Globus pallidus (tissue), 1 donor: ENCODE data around the gene PCNX2.
A peak's percentile ranks its signal among the peaks of the same experiment; 100 is the strongest.

Source experiments
- DNase-seq: peaks from one replicate; pipeline ENCODE4 v3.0.0-alpha.2; 2015; ENCODE audit warnings: low spot score

PCNX2 gene, protein sequence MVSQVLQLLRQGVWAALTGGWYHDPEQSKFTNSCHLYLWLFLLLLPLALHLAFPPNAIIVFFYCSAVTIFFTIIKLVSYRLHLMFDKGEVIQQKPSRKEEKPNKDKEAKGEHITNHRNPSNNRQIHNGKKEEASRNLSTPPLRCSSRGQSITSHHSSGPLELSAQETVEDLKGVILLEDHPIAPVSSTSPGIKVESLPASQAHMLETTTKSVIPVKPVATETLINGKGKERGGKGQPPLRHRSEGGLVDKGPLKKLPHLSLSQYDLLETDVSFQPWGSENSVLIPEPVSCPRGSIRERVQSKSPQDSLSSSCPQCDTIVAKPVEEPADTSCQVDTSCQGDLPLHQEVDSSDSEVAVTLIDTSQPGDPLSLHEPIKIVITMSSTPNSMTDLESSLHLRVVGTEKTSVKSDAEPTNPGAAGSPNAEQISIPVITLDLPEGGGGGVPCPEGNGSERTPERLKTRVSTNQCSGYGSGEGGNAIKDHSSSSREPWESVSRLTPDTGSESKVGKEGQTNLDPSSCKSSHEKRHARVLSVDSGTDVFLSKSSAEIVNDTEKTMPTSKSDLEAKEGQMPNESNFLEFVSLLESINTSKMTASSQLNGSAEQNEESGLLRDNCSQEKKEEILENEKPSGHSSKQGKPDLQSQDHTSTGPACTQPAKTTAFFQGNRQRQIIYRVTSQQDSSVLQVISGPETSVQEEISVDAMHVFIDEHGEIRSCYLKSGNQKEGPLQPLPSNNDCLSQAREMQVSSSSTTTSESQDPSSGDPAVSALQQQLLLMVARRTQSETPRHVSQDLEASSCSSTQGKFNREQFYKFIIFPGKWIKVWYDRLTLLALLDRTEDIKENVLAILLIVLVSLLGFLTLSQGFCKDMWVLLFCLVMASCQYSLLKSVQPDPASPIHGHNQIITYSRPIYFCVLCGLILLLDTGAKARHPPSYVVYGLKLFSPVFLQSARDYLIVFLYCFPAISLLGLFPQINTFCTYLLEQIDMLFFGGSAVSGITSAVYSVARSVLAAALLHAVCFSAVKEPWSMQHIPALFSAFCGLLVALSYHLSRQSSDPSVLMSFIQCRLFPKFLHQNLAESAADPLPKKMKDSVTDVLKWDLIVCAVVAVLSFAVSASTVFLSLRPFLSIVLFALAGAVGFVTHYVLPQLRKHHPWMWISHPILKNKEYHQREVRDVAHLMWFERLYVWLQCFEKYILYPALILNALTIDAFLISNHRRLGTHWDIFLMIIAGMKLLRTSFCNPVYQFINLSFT (N-terminal part only)

DNA sequence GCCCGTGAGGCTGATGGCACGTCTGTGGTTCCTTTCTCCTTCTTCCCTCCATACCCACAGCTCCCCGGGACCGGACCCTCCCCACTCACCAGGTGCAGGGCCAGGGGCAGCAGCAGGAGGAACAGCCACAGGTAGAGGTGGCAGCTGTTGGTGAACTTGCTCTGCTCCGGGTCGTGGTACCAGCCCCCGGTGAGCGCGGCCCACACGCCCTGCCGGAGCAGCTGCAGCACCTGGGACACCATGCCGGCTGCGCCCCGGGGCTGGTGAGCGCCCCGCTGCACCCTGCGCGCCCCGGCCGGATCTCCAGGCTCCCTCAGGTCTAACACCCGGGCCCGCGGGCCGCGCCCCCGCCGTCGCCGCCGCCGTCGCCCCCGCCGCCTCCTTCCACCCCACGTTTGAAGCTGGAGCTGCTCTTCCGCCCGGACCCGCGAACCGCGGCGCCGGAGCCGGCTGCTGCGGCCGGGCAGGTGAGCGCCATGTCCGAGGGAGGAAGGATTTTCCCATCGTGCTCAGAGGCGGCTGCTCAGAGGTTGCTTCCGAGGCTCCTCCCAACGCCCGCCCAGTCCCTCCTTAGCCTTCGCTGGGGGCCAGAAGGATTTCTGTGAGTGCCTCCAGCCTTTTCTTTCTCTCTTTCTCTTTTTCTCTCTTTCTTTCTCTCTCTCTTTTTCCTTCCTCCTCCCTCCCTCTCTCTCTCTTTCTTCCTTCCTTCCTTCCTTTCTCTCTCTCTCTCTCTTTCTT is at the start of gene PCNX2:
PCNX2 (minus strand) TSS at position 489 of the 738 bp plus-strand sequence; CDS start at position 242, 247 bp downstream.
- no peak for DNase-seq

DNA sequence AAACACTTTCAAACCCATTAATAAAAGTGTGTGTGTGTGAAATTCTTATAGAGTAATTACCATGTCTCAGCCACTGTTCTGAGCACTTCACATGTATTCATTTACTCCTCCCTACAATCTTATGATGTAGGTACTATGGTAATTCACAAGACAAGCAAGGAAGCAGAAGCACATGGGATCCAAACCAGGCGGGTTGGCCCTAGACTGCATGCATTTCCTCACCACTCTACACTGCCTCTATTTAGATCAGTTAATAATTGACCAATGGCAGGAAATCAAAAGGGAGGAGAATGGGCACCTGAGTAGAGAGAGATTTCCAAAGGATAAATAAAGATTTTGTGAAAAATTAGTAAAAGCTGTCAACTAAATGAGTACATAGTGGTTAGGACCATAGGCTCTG is 47.7 kb upstream of the PCNX2 start:
- no peak for DNase-seq

DNA sequence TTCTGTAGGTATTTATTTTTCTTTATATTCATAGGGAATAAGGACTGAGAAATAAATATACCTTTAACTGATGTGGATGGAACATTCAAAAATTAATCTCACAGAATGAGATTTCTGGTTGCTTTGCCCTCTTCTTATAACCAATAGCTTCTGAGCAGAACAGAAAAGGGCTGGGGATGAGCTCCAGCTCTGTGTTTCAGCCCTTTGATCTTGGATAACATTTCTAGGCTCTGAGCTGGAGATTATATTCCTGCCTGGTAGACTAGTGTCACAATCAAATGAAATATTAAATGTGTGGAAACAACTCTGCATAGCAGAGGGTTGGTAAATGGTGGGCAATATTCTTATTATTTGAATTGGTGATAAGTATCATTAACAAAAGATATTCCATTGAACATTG is 46.6 kb upstream of the PCNX2 start:
- no peak for DNase-seq

DNA sequence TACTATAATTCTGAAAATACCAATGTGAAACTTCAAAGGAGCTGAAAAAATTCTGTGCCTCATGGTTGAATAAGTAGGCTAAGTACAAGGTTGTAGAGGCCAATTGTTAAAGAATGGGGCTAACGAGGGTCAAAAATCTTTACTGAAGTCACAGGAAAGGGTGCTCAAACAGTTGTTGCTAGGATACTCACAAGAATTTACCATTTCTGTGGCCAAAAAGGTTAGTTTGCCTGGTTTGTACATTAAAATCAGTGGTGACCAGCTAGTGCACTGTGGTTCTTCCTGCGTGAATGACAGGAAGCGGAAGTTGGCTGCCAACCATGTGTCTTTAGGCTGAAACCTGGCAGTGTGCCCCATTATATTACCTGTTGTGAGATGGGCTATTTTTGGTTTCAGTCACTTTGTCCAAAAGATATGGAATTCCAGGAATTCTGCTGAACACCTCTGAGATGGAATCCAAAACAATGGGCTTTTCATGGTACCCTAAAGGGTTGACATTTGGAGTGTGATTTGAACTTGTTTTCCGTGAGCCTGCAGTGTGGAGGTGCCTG is 45.5 kb upstream of the PCNX2 start:
- no peak for DNase-seq

DNA sequence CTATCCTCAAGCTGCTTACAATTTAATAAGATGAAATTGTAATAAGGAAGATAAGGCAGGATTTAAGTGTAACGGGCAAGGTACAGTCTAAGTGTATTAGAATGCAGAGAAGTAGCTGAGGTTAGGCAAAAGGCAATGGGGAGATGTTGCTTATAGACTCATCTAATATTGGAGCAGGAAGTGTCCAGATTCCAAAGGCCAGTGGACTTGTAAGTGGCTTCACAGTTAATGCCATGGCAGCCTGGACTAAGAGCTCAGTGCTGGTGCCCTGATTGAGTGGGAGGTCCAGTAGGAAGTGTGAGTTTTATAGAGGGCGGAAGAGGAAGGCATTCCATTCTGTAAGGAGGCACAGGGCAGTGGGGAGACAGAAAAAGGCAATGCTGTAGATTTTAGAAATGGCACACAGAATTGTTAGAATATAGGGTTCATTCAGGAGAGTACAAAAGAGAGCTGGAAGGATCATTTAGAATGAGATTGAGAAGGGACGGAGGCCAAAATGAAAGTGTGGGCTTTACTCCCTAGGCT is 44.6 kb upstream of the PCNX2 start:
- DNase-seq = no peak

- DNase-seq = no peak
Measured at GRCh38 chr1:233338102-233338501, 42.6 kb upstream of the PCNX2 start.

- no peak for DNase-seq
Measured at GRCh38 chr1:233337505-233337904, 42.0 kb upstream of the PCNX2 start.

- DNase-seq = no peak
Measured at GRCh38 chr1:233336554-233337456, 41.3 kb upstream of the PCNX2 start.

DNA sequence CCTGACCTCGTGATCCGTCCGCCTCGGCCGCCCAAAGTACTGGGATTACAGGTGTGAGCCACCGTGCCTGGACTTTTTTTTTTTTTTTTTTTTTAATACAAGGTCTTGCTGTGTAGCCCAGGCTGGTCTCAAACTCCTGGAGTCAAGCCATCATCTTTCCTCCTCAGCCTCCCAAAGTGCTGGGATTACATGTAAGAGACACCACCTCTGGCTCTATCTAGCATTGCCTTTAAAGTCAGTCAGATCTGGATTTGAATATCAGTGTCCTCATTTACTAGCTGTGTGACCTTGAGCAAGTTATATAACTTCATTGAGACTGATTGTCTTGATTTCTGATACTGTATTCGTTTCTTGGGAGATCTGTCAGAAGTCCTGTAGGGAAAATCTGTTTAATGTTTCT is 38.6 kb upstream of the PCNX2 start:
- no peak for DNase-seq

DNA sequence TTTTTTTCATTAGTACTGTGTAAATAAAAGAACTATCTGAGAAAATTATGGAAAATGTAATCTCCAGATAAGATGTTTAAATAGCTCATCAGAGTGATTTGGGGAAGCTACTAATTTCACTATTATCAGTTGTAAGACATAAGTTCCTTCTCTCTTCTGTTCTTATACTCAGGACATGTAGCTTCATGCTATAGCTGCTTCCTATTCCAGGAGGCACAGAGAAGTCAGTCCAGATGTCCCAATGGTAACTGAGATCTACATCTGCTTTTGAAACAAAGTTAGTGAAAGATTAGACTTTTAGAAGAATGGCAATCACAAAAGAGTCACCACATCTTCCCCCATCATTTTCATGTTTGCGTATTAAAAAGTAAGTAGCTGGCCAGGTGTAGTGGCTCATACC is 37.6 kb upstream of the PCNX2 start:
- no peak for DNase-seq

GRCh38 chr1:233331676-233332519 is 36.4 kb upstream of the PCNX2 start:
- DNase-seq = no peak

DNA sequence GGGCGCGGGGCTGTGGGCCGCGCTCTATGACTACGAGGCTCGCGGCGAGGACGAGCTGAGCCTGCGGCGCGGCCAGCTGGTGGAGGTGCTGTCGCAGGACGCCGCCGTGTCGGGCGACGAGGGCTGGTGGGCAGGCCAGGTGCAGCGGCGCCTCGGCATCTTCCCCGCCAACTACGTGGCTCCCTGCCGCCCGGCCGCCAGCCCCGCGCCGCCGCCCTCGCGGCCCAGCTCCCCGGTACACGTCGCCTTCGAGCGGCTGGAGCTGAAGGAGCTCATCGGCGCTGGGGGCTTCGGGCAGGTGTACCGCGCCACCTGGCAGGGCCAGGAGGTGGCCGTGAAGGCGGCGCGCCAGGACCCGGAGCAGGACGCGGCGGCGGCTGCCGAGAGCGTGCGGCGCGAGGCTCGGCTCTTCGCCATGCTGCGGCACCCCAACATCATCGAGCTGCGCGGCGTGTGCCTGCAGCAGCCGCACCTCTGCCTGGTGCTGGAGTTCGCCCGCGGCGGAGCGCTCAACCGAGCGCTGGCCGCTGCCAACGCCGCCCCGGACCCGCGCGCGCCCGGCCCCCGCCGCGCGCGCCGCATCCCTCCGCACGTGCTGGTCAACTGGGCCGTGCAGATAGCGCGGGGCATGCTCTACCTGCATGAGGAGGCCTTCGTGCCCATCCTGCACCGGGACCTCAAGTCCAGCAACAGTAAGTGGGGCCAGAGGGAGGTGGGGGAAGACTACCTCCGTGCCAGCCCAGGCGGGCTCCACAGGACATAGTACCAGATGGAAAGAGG is 32.8 kb upstream of the PCNX2 start:
- no peak for DNase-seq

GRCh38 chr1:233327651-233328141 is 32.2 kb upstream of the PCNX2 start, which contains the start of gene MAP3K21:
Gene MAP3K21, plus strand, starts transcription at chr1:233327724. Its CDS starts 305 bp downstream, at chr1:233328029.
- DNase-seq = no peak

DNA sequence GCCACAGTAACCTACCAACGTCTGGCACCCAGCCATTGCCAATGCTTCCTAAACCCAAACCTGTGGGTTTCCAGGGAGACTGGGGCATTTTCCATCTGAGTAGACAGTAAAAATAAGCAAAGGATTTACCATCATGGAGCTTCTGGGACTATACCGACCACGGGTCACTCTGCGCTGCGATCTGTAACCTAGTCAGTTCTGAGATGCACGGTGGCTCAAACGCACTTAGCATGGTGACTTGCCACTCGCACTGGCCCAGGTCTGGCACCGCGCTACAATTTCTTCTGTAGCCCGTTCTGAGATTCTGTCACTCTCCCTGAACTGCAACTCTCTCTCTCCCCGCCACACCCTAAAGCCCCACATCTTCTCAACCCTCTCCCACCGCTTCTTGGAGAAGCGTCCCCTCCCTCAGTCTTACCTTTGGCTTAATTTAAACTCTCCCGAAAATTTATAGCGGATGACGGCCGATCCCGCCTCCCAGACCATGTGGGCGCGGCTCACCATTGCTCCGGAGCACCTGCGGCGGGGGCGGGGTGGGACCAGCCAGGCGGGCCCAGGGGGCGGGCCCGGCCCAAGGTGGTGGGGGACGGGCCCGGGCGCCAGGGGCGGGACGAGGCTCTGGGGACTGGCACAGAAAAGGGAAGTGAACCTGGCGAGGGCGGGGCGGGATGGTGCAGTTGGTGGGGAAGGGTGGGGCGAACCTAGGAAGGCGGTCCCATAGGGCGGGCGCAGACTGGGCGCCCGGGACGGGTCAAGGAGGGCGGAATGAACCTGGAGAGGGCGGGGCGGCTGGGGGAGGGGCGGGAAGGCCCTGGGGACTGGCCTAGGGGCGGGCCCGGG is 31.5 kb upstream of the PCNX2 start:
- peak; percentile 45 for DNase-seq

- DNase-seq = no peak
Measured at GRCh38 chr1:233326319-233326718, 30.8 kb upstream of the PCNX2 start.

DNA sequence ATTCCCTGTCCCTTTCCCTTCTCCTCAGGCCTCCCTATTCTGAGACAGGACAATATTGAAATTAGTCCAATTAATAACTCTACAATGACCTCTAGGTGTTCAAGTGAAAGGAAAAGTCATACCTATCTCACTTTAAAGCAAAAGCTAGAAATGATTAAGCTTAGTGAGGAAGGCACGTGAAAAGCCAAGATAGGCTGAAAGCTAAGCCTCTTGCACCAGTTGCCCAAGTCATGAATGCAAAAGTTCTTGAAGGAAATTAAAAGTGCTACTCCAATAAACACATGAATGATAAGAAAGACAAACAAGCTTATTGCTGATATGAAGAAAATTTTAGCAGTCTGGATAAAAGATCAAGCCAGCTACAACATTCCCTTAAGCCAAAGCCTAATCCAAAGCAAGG is 28.2 kb upstream of the PCNX2 start:
- DNase-seq = no peak

- no peak for DNase-seq
Measured at GRCh38 chr1:233320023-233320422, 24.5 kb upstream of the PCNX2 start.
